Keratinocyte (primary cell): ENCODE measurements around the gene TRAPPC2L. TPM values are rescaled to one million over a fixed set of nuclear protein-coding genes. Genes with fewer than 3 reads are reported as not detected.

Experiments
- DNase-seq: peaks from one replicate; pipeline ENCODE4 v3.0.0-alpha.2; 2011; ENCODE audit warnings: low read depth, missing footprints, low spot score
- FAIRE-seq: peaks from 2 replicates; lab custom pipeline; 2011; peaks lifted over from hg19 to GRCh38; lab: Jason Lieb, UNC
- H2AFZ ChIP-seq: 2 replicates; pipeline ENCODE4 v1.6.0; 2012; ENCODE audit warnings: low read length, control low read depth, inconsistent platforms; ENCODE audit not compliant: control insufficient read depth
- H3K27ac ChIP-seq: 2 replicates; pipeline ENCODE4 v1.5.1; 2011; ENCODE audit warnings: low read length; ENCODE audit not compliant: control insufficient read depth, insufficient read depth
- H3K27me3 ChIP-seq: 3 replicates; pipeline ENCODE4 v1.6.0; 2011; ENCODE audit warnings: low read length; ENCODE audit not compliant: control insufficient read depth, insufficient read depth; ENCODE audit errors: extremely low read depth
- H3K36me3 ChIP-seq, 2 experiments: 2 replicates in 1 of 2; 3 replicates in 1 of 2; pipeline ENCODE4 v1.5.1; 2011; ENCODE audit warnings: low read length in 2 of 2, mild to moderate bottlenecking in 1 of 2; ENCODE audit not compliant: control insufficient read depth in 2 of 2, insufficient read depth in 2 of 2; ENCODE audit errors: extremely low read depth in 1 of 2
- H3K4me1 ChIP-seq: 3 replicates; pipeline ENCODE4 v1.5.1; 2011; ENCODE audit warnings: low read length; ENCODE audit not compliant: control insufficient read depth, insufficient read depth; ENCODE audit errors: extremely low read depth
- H3K4me2 ChIP-seq: 3 replicates; pipeline ENCODE4 v1.6.0; 2011; ENCODE audit warnings: low read depth, low read length; ENCODE audit not compliant: control insufficient read depth, insufficient read depth; ENCODE audit errors: extremely low read depth
- H3K4me3 ChIP-seq, 3 experiments: fragments of 200-600 bp in 1 of 3; sonication (generic) in 1 of 3; 2 replicates in 2 of 3; 3 replicates in 1 of 3; pipeline ENCODE4 v1.5.1; 2011 to 2016; ENCODE audit warnings: low read length in 3 of 3, mild to moderate bottlenecking in 3 of 3, control low read depth in 2 of 3, inconsistent platforms in 1 of 3, low read depth in 1 of 3, mixed read lengths in 1 of 3, mixed run types in 1 of 3, moderate library complexity in 1 of 3; ENCODE audit not compliant: control insufficient read depth in 2 of 3, insufficient read depth in 2 of 3; ENCODE audit errors: extremely low read depth in 1 of 3
- H3K79me2 ChIP-seq: 2 replicates; pipeline ENCODE4 v1.6.0; 2012; ENCODE audit warnings: low read length; ENCODE audit not compliant: control insufficient read depth, insufficient read depth
- H3K9ac ChIP-seq: 3 replicates; pipeline ENCODE4 v1.6.0; 2011; ENCODE audit warnings: low read length; ENCODE audit not compliant: control insufficient read depth, insufficient read depth; ENCODE audit errors: extremely low read depth
- H3K9me1 ChIP-seq: 3 replicates; pipeline ENCODE4 v1.6.0; 2011; ENCODE audit warnings: low read length; ENCODE audit not compliant: control insufficient read depth, insufficient read depth; ENCODE audit errors: extremely low read depth
- H3K9me3 ChIP-seq: 2 replicates; pipeline ENCODE4 v1.5.1; 2012; ENCODE audit warnings: low read depth, low read length; ENCODE audit not compliant: control insufficient read depth
- H4K20me1 ChIP-seq: 3 replicates; pipeline ENCODE4 v1.6.0; 2011; ENCODE audit warnings: low read length; ENCODE audit not compliant: control insufficient read depth, insufficient read depth; ENCODE audit errors: extremely low read depth
- CTCF ChIP-seq, 3 experiments: IDR thresholded peaks in 1 of 3; conservative IDR thresholded peaks in 1 of 3; optimal IDR thresholded peaks in 1 of 3; 2 replicates in 2 of 3; 3 replicates in 1 of 3; pipeline versions ENCODE3 to v1.5.1; 2011; ENCODE audit warnings: low read length in 3 of 3, mild to moderate bottlenecking in 3 of 3, moderate library complexity in 2 of 3, control low read depth in 1 of 3, inconsistent platforms in 1 of 3; ENCODE audit not compliant: insufficient read depth in 2 of 3; ENCODE audit errors: extremely low read depth in 1 of 3
- EZH2 ChIP-seq: IDR thresholded peaks from one replicate; pipeline ENCODE4 v1.6.1; 2012; ENCODE audit warnings: inconsistent platforms, mild to moderate bottlenecking, low read length, moderate library complexity
- dilution Hi-C: fragments of 300-500 bp; cut with MboI; formaldehyde crosslinking; loops from one replicate; pipeline ENCODE4 v1.7.0; 2020; ENCODE audit warnings: low sequenced_read_pairs; ENCODE audit not compliant: extremely low pct_ligation_motif_present
- polyA plus RNA-seq, 5 experiments: library from polyadenylated mRNA; depleted of rRNA in 3 of 5; stranded (reverse) in 3 of 5; stranded (forward) in 1 of 5; unstranded in 1 of 5; fragments of >200 nt; gene quantifications; 1 replicate in 1 of 5; 2 replicates in 3 of 5; 3 replicates in 1 of 5; pipeline versions ENCODE4 v1.2.1 to v1.2.3, GENCODE V29; 2011 to 2012; ENCODE audit warnings: missing spikeins in 2 of 5, low read depth in 1 of 5, low replicate concordance in 1 of 5

Gene TRAPPC2L
- polyA plus RNA-seq, 1 donor (not counting 4 experiments of a cell fraction or from before 2014, with no cell fraction given): 139 TPM

DNA sequence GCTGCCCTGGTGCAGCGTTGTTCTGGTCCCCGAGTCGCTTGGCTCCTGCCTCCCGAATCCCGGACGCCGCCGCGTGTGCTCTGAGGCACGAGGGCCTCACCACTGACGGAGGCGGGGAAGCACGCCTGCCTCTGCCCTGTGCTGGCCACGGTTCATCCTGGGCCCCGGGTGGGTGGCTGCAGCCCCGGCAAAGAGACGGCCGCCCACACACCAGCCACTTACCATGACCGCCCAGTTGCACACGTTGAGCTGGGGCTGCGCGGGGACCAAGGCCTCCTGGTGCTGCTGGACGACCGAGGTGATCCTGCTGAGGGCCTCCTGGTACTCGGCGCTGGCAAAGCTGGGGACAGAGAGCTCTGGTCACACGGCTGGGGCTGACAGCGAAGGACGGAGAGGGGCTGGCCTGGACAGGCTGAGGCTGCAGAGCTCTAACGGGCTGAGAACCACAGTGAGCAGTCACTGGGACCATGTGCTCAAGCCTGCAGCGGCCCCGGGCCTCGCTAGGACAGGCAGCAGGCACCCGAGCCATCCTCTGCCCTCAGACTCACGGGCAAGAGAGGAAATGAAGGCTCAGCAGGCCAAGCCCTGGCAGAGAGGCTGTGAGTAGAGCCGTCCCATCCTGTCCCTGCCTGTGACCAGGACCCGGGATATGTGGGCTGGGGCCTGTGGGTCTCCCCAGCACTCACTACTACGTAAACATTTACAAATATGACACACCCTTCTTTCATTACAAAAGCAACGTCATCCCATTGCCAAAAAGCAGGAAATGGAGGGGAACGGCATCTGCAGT, 38.9 kb upstream of the TRAPPC2L start:
- Histone ChIP-seq H3K4me2 (no peak overlapping the region), H3K9ac (no peak overlapping the region), H3K36me3 (peaks cover 0 to 9% of the 10 kb centered on the region in 2 experiments), H3K27ac (no peak overlapping the region), H3K27me3 (no peaks in the 10 kb centered on the region), H4K20me1 (no peaks in the 10 kb centered on the region), H3K4me1 (peaks cover 12% of the 10 kb centered on the region), H3K4me3 (no peak overlapping the region), H2AFZ (no peak overlapping the region), H3K79me2 (no peaks in the 10 kb centered on the region), H3K9me1 (no peaks in the 10 kb centered on the region), H3K9me3 (no peaks in the 10 kb centered on the region)
- no peak for FAIRE-seq
- TF ChIP-seq CTCF (optimal IDR thresholded peaks at IDR 0.05 in 1 of 3, IDR thresholded peaks at IDR 0.05 in 1 of 3, conservative IDR thresholded peaks at IDR 0.05 in 1 of 3; ENCODE audit: extremely low read depth in 1 of 3, insufficient read depth in 2 of 3, low read length in 3 of 3): no peak
- TF ChIP-seq EZH2: no peak
- dilution Hi-C loops: no loop called here
- DNase-seq: no peak

GRCh38 chr16:88818575-88818874, 38.4 kb upstream of the TRAPPC2L start:
- no peak overlapping the region for H3K4me2 ChIP-seq
- FAIRE-seq: no peak
- no peak overlapping the region for H2AFZ ChIP-seq

More at GRCh38 chr16:88818575-88818874, 38.4 kb upstream of the TRAPPC2L start:
- no peak for DNase-seq
- peaks cover 12% of the 10 kb centered on the region for H3K4me1 ChIP-seq
- H4K20me1 ChIP-seq: no peaks in the 10 kb centered on the region
- H3K4me3 ChIP-seq: no peak overlapping the region
- H3K9ac ChIP-seq: no peak overlapping the region
- dilution Hi-C loops: no loop called here
- peaks cover 0 to 9% of the 10 kb centered on the region in 2 experiments for H3K36me3 ChIP-seq
- no peaks in the 10 kb centered on the region for H3K27me3 ChIP-seq
- H3K9me3 ChIP-seq: no peaks in the 10 kb centered on the region
- H3K27ac ChIP-seq: no peak overlapping the region
- H3K9me1 ChIP-seq: no peaks in the 10 kb centered on the region
- TF ChIP-seq CTCF (optimal IDR thresholded peaks at IDR 0.05 in 1 of 3, IDR thresholded peaks at IDR 0.05 in 1 of 3, conservative IDR thresholded peaks at IDR 0.05 in 1 of 3; ENCODE audit: extremely low read depth in 1 of 3, insufficient read depth in 2 of 3, low read length in 3 of 3) (no peak), EZH2 (no peak)
- no peaks in the 10 kb centered on the region for H3K79me2 ChIP-seq
